Effector CD8-positive, alpha-beta T cell (primary cell): ENCODE data around the gene GPR12.
"Not testable (repeated sequence)": the region's sequence is repeated elsewhere in the genome, so short reads cannot be mapped to it uniquely, and the experiment has no call there.

Experiments
- DNase-seq: peaks from one replicate; lab custom pipeline; 2025; lab: John Stamatoyannopoulos, UW

Gene GPR12

GRCh38 chr13:26747706-26748105 lies 12.9 kb downstream of the GPR12 start:
- DNase-seq = no peak

GRCh38 chr13:26743971-26744370 lies 16.6 kb downstream of the GPR12 start:
- no peak for DNase-seq

GRCh38 chr13:26742691-26743358 lies 17.8 kb downstream of the GPR12 start:
- DNase-seq = no peak

GRCh38 chr13:26735677-26736076 lies 24.9 kb downstream of the GPR12 start:
- DNase-seq = no peak

GRCh38 chr13:26727633-26728032 lies 33.0 kb downstream of the GPR12 start:
- no peak for DNase-seq

- no peak for DNase-seq
These were observed 33.5 kb downstream of the GPR12 start for GRCh38 chr13:26727122-26727521.

GRCh38 chr13:26726684-26727083 lies 33.9 kb downstream of the GPR12 start:
- no peak for DNase-seq

- DNase-seq = not testable (repeated sequence)
These were observed 37.0 kb downstream of the GPR12 start for GRCh38 chr13:26723620-26724019.

- no peak for DNase-seq
These were observed 38.3 kb downstream of the GPR12 start for GRCh38 chr13:26722321-26722720.

GRCh38 chr13:26721251-26722121 lies 39.1 kb downstream of the GPR12 start:
- DNase-seq = peak; percentile 5

GRCh38 chr13:26719356-26719945 lies 41.1 kb downstream of the GPR12 start:
- no peak for DNase-seq

- no peak for DNase-seq
These were observed 41.7 kb downstream of the GPR12 start for GRCh38 chr13:26718872-26719271.

- DNase-seq = no peak
These were observed 42.4 kb downstream of the GPR12 start for GRCh38 chr13:26718146-26718545.

- DNase-seq = no peak
These were observed 43.6 kb downstream of the GPR12 start for GRCh38 chr13:26716984-26717383.

- no peak for DNase-seq
These were observed 47.2 kb downstream of the GPR12 start for GRCh38 chr13:26713341-26713740.

- DNase-seq = no peak
These were observed 49.4 kb downstream of the GPR12 start for GRCh38 chr13:26711211-26711610.

- no peak for DNase-seq
These were observed 50.4 kb downstream of the GPR12 start for GRCh38 chr13:26710166-26710565.

GRCh38 chr13:26709461-26709860 lies 51.1 kb downstream of the GPR12 start:
- DNase-seq = no peak

- no peak for DNase-seq
These were observed 52.6 kb downstream of the GPR12 start for GRCh38 chr13:26708007-26708297.

GRCh38 chr13:26707122-26708006 lies 53.2 kb downstream of the GPR12 start:
- DNase-seq = peak; percentile 26

GRCh38 chr13:26706381-26706780 lies 54.2 kb downstream of the GPR12 start:
- DNase-seq = no peak

- DNase-seq = no peak
These were observed 55.0 kb downstream of the GPR12 start for GRCh38 chr13:26705536-26705935.
